Measurements from ENCODE around the gene HEATR3. TPM values are rescaled to one million over a fixed set of nuclear protein-coding genes. Genes with fewer than 3 reads are reported as not detected.
A peak's percentile ranks its signal among the peaks of the same experiment; 100 is the strongest.

Gene HEATR3
- total RNA-seq, 2 experiments from 2014 or later = 24.3 to 26.1 TPM

DNA sequence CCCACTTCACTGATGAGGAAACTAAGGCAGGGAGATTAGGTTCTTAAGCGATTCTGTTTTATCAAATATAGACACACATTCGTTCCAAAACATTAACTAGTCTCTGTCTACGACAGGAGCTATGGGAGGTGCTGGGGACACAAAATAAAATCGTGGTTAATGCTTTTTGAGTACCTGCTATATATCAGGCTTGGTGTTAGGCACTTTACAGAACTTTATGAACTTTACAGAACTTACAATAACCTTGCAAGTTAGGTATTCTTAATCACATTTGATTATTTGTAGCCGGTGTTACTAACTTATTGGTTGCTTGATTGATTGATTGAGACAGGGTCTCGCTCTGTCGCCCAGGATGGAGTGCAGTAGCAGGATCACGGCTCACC, 538 bp upstream of the HEATR3 start:
- Mint-ChIP-seq H3K36me3 (peaks cover 4% of the 10 kb centered on the region), H3K4me1 (peaks cover 37% of the 10 kb centered on the region), H3K4me3 (peak overlapping the region; percentile 97), H3K27ac (peak overlapping the region; percentile 91), H3K9me3 (ENCODE audit: low read depth) (no peaks in the 10 kb centered on the region), H3K27me3 (no peaks in the 10 kb centered on the region)
- ATAC-seq (no peak), DNase-seq (no peak)
- CTCF ChIA-PET = interaction anchor here (0.6 to 9.8 kb wide), 8 partner anchors 37 to 600 kb away, joined by 3 to 153 read pairs (median 4); partner anchors contain the start of gene CNEP1R1

DNA sequence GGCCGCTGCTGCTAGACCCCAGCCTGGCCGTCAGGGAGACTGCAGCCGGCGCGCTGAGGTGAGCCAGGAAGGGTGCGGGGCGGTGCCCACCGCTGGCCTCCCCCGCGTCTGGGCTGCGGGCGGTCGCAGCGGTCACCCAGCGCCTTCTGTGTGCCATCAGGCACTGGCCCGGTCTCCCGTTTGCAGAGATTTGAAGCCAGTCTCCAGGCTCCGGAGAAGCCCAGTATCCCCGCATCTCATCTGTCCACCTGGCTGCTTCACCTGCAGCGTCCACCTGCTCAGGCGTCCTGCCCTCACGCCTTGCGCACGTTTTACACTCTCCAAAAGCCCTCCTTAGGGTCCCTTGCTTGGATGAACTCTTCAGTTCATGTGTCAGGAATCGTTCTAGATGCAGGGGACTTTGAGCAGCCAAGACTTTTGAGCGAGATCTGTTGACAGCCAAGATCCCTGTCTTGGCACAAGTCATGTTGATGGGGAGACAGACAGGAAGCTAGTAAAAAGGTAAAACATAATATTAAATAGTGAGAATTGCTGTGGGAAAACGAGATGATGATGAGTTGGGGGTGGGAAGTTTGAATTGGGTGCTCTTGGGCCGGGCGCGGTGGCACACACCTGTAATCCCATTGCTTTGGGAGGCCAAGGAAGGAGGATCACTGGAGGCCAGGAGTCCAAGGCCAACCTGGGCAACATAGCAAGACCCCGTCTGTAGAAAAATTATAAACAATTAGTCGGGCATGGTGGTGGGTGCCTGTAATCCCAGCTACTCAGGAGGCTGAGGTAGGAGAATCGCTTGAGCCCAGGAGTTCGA, 916 bp downstream of the HEATR3 start:
- DNase-seq (no peak), ATAC-seq (no peak)
- H3K4me1 Mint-ChIP-seq = peaks cover 44% of the 10 kb centered on the region
- CTCF ChIA-PET = interaction anchor here (0.6 to 9.8 kb wide), 33 partner anchors 10 to 740 kb away, joined by 3 to 153 read pairs (median 4); partner anchors contain the start of gene CNEP1R1
- H3K27ac Mint-ChIP-seq = peak overlapping the region; percentile 90
- no peaks in the 10 kb centered on the region for H3K9me3 Mint-ChIP-seq (ENCODE audit: low read depth)
- peak overlapping the region; percentile 97 for H3K4me3 Mint-ChIP-seq
- no peaks in the 10 kb centered on the region for H3K27me3 Mint-ChIP-seq
- H3K36me3 Mint-ChIP-seq = peaks cover 11% of the 10 kb centered on the region

DNA sequence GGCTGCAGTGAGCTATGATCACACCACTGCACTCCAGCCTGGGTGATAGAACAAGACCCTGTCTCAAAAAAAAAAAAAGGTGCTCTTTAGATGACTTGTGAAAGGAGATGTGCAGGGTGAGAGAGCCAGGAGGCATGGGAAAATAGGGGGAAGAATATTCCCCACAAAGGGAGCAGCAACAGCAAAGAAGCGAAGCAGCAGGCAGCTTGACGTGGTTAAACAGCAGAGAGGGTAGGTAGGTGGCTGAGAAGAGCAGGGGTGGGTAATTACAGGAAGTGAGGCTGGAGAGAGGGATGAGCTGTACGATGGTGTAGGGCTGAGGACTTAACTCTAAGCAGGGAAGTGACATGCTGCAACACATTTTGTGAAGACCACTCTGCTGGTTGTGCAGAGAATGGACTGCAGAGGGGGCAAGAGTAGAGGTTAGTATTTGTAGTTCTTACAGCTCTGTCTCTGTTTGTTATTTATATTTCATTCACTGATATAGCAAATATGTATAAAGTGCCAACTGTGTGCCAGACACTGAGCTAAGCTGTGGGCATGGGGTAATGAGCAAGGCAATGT, 1.6 kb downstream of the HEATR3 start:
- ATAC-seq (peak; percentile 40), DNase-seq (peak; percentile 81)
- Mint-ChIP-seq H3K27ac (peak overlapping the region; percentile 90), H3K27me3 (no peaks in the 10 kb centered on the region), H3K36me3 (peaks cover 14% of the 10 kb centered on the region), H3K4me1 (peaks cover 46% of the 10 kb centered on the region), H3K4me3 (peak overlapping the region; percentile 97), H3K9me3 (ENCODE audit: low read depth) (no peaks in the 10 kb centered on the region)
- CTCF ChIA-PET = interaction anchor here (0.6 to 9.8 kb wide), 28 partner anchors 9 to 739 kb away, joined by 3 to 153 read pairs (median 4); partner anchors contain the start of gene CNEP1R1

DNA sequence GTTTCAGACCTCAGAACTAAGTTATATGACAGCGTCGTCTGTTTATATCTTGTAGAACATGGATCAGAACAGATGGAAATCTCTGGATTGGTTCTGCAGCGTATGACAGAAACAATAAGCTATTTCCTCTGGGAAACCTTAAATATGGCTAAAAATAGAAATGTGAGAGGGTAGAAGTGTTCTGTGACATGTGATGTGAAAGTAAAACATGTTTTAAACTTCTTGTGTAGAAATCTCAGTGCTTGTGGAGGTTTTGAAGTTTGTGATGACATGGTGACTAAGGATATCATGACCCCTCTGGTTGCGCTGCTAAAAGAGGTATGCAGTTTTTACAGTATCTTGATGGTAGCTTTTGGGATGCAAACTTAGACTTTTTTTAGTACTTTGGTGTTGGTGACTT, 2.8 kb downstream of the HEATR3 start:
- Mint-ChIP-seq H3K4me1 (peaks cover 58% of the 10 kb centered on the region), H3K27ac (peak overlapping the region; percentile 31)
- no peak for DNase-seq

GRCh38 chr16:50069060-50069459, 3.3 kb downstream of the HEATR3 start:
- ATAC-seq (no peak), DNase-seq (no peak)
- Mint-ChIP-seq H3K27me3 (no peaks in the 10 kb centered on the region), H3K27ac (no peak overlapping the region), H3K36me3 (peaks cover 19% of the 10 kb centered on the region), H3K9me3 (ENCODE audit: low read depth) (no peaks in the 10 kb centered on the region), H3K4me1 (peaks cover 59% of the 10 kb centered on the region), H3K4me3 (no peak overlapping the region)
- CTCF ChIA-PET = interaction anchor here (0.8 to 9.8 kb wide), 7 partner anchors 15 to 737 kb away, joined by 3 to 153 read pairs (median 3); partner anchors contain the start of gene CNEP1R1

More for the DNA sequence above, 2.8 kb downstream of the HEATR3 start:
- Mint-ChIP-seq H3K27me3 (no peaks in the 10 kb centered on the region), H3K4me3 (no peak overlapping the region), H3K36me3 (peaks cover 19% of the 10 kb centered on the region), H3K9me3 (ENCODE audit: low read depth) (no peaks in the 10 kb centered on the region)
- CTCF ChIA-PET = interaction anchor here (0.8 to 9.8 kb wide), 10 partner anchors 40 to 738 kb away, joined by 3 to 153 read pairs (median 7); partner anchors contain the start of gene CNEP1R1
- ATAC-seq = no peak

DNA sequence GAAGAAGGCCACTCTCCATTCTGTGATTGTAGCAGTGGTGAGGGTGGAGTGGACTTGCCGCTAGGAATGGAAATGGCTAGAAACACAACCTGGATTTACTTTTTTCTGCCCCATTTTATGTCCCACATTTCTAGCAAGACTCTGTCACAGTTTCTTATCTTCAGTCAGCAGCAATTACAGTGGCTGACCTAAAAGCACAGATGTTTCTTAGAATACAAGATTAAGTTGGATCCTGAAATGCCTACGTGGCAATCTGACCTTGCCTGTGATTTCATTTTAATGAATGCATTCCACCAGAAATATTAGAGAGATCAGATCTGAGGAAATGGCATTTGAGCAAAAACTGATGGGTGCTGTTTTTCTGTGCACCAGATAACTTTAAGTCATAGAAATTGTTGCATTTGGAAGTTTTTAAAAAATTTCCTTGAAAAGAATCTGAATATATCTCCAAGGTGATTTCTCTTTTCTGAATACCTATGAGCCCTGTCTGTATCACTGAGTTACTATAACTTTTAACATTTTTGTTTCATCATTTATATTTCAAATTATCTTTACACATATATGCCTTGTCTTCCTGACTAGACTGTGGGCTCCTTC, 5.4 kb downstream of the HEATR3 start:
- H3K4me3 Mint-ChIP-seq = no peak overlapping the region
- no peaks in the 10 kb centered on the region for H3K9me3 Mint-ChIP-seq (ENCODE audit: low read depth)
- peaks cover 28% of the 10 kb centered on the region for H3K36me3 Mint-ChIP-seq
- no peak for ATAC-seq
- no peak for DNase-seq
- no peaks in the 10 kb centered on the region for H3K27me3 Mint-ChIP-seq
- CTCF ChIA-PET = interaction anchor here (2.0 to 9.3 kb wide), 2 partner anchors 11 to 141 kb away, joined by 7 to 153 read pairs; no protein-coding TSS in a partner anchor
- H3K27ac Mint-ChIP-seq = peak overlapping the region; percentile 8
- H3K4me1 Mint-ChIP-seq = peaks cover 52% of the 10 kb centered on the region

DNA sequence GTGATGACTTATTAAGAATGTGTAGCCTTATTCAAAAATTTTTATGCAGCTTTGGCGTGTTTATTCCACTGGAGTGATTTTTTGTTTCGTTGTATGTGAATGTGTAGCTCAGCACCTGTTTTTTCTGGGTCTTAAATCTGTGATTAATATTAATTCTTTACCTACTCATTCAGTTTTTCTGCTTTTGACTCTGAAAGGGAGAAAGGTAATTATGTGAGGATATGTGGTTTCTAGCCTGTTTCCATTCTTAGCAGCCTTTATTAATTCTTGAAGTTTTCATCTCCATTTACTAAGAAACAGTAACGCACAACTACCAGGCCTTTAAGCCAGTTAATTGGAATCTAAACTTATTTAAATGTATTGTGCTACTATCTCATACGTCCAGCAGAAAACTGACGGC, 7.0 kb downstream of the HEATR3 start:
- Mint-ChIP-seq H3K27ac (no peak overlapping the region), H3K9me3 (ENCODE audit: low read depth) (no peaks in the 10 kb centered on the region), H3K4me3 (no peak overlapping the region), H3K27me3 (no peaks in the 10 kb centered on the region), H3K36me3 (peaks cover 34% of the 10 kb centered on the region), H3K4me1 (peaks cover 44% of the 10 kb centered on the region)
- no peak for ATAC-seq
- no peak for DNase-seq
- CTCF ChIA-PET = interaction anchor here (2.0 to 9.3 kb wide), 2 partner anchors 10 to 140 kb away, joined by 7 to 153 read pairs; no protein-coding TSS in a partner anchor

GRCh38 chr16:50079397-50080140, 13.8 kb downstream of the HEATR3 start:
- Mint-ChIP-seq H3K4me1 (peaks cover 16% of the 10 kb centered on the region), H3K9me3 (ENCODE audit: low read depth) (no peaks in the 10 kb centered on the region), H3K27ac (no peak overlapping the region), H3K36me3 (peaks cover 42% of the 10 kb centered on the region), H3K4me3 (no peak overlapping the region), H3K27me3 (no peaks in the 10 kb centered on the region)
- CTCF ChIA-PET = no interaction called here
- no peak for DNase-seq
- no peak for ATAC-seq

DNA sequence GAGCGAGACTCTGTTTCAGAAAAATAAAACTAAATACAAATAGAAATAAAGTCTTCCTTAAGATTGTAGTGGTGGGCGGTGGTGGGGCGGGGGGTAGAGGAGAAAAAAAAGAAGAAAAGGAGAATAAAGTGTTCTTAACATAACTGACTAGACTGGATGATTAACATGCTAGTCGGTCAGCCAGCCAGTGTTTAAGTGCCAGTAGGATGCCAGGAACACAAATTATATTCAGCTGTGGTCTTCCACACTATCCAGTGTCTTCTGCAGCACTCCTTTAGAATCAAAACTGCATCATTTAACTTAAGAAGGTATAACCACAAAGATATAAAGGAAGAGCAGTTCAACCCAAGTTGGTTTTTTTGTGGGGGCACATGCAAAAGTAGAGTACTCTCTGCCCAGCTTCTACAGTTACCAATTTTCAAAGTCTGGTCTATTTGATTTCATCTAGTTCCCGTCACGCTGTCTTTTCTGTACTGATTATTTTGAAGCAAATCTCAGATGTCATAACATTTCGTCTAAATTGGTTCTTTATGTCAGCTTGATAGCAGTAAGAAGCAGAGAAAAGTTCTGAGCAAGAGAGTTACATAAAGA, 15.8 kb downstream of the HEATR3 start:
- CTCF ChIA-PET = interaction anchor here (0.8 to 2.3 kb wide), 3 partner anchors 9 to 273 kb away, joined by 3 to 7 read pairs (median 4); no protein-coding TSS in a partner anchor
- Mint-ChIP-seq H3K4me3 (no peak overlapping the region), H3K36me3 (peaks cover 46% of the 10 kb centered on the region), H3K9me3 (ENCODE audit: low read depth) (no peaks in the 10 kb centered on the region), H3K27ac (no peak overlapping the region), H3K4me1 (peaks cover 16% of the 10 kb centered on the region), H3K27me3 (no peaks in the 10 kb centered on the region)
- ATAC-seq (no peak), DNase-seq (no peak)

DNA sequence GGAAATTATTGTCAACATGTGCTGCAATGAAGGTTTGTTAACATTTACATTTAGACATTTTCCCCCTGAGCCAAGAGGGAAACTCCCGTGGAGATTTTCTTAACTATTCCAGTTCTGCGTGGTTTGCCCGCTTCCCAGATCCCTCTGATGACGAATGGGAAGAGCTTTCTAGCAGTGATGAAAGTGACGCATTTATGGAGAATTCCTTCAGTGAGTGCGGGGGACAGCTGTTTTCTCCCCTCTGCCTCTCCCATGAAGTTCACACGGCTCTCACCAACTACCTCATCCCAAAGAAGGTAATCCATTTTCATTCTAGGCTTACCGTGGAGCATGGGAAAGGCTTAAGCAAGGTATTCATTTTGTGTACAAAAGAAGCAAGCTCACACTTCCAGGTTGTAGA, 18.2 kb downstream of the HEATR3 start:
- Mint-ChIP-seq H3K27ac (no peak overlapping the region), H3K4me1 (peaks cover 13% of the 10 kb centered on the region)
- CTCF ChIA-PET = interaction anchor here (1.1 to 1.2 kb wide), 2 partner anchors 16 to 19 kb away, joined by 3 to 5 read pairs; no protein-coding TSS in a partner anchor

GRCh38 chr16:50086176-50086575, 20.4 kb downstream of the HEATR3 start:
- Mint-ChIP-seq H3K9me3 (ENCODE audit: low read depth) (no peaks in the 10 kb centered on the region), H3K36me3 (peaks cover 32% of the 10 kb centered on the region), H3K4me1 (peaks cover 6% of the 10 kb centered on the region), H3K27me3 (no peaks in the 10 kb centered on the region), H3K27ac (no peak overlapping the region), H3K4me3 (no peak overlapping the region)
- ATAC-seq (no peak), DNase-seq (no peak)
- CTCF ChIA-PET = no interaction called here

More for the DNA sequence above, 18.2 kb downstream of the HEATR3 start:
- no peaks in the 10 kb centered on the region for H3K9me3 Mint-ChIP-seq (ENCODE audit: low read depth)
- H3K27me3 Mint-ChIP-seq = no peaks in the 10 kb centered on the region
- ATAC-seq = no peak
- DNase-seq = no peak
- no peak overlapping the region for H3K4me3 Mint-ChIP-seq
- H3K36me3 Mint-ChIP-seq = peaks cover 38% of the 10 kb centered on the region

- Mint-ChIP-seq H3K4me1 (peaks cover 7% of the 10 kb centered on the region), H3K9me3 (ENCODE audit: low read depth) (no peaks in the 10 kb centered on the region), H3K36me3 (peaks cover 28% of the 10 kb centered on the region), H3K27ac (no peak overlapping the region), H3K4me3 (no peak overlapping the region), H3K27me3 (no peaks in the 10 kb centered on the region)
- ATAC-seq (no peak), DNase-seq (no peak)
- CTCF ChIA-PET = interaction anchor here (1.5 kb wide), 1 partner anchor 21 kb away, joined by 3 read pairs; no protein-coding TSS in a partner anchor
Observed at GRCh38 chr16:50088302-50088701, 22.5 kb downstream of the HEATR3 start.
